Measurements from ENCODE around the gene SH3BGRL2. TPM values are rescaled to one million over a fixed set of nuclear protein-coding genes. Genes with fewer than 3 reads are reported as not detected.

Gene SH3BGRL2
- total and polyA plus RNA-seq, 2 donors (not counting 1 experiment from before 2014, with no cell fraction given): 0.01 TPM; not detected in 1

DNA sequence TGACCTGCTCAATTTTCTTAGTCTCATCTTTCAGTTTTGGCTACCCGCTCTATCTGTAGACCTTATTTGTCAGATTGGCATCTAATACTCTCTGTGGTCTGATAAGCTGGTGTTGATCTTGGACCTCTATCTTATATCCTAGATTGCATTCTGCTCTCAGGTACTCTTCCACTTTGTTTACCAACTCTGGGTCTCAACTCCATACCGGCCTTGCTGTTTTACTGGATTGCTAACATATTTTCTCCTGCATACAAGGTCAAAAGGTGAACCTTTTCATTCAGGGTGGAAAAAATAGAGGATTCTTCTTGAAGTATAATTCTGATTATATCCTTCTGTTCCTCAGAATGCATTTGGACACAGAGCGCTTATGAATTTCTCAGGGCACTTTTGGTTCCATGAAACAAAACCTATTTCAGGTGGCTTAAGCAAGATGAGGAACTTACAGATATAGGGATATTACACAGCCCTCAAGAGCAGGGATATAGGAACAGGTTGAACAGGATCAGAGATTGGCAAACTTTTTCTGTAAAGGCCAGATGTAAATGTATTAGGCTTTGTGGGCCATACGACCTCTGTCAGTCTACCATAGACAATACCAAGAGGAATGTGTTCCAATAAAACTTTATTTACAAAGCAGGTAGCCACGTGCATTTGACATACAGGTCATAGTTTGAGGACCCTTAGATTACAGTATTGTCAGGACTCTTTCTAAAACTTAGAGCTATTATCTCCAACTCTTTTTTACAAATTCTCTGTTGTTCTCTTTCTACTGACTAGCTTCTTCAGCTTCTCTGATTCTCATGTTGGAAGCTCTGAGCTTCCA is 2.5 kb upstream of the SH3BGRL2 start:
- Histone ChIP-seq H3K27me3 (replicated peaks in 1 of 4; ENCODE audit: control extremely low read depth in 1 of 4, control insufficient read depth in 3 of 4, insufficient read depth in 4 of 4, low read length in 3 of 4) (peaks cover 0 to 27% (median 18%) of the 10 kb centered on the region in 4 experiments), H3K27ac (ENCODE audit: low read length in 2 of 2) (no peak overlapping the region), H4K20me1 (ENCODE audit: control insufficient read depth, insufficient read depth, low read length, poor library complexity, severe bottlenecking) (no peaks in the 10 kb centered on the region), H3K36me3 (replicated peaks in 1 of 2; ENCODE audit: control extremely low read depth in 1 of 2, control insufficient read depth in 1 of 2, extremely low read depth in 1 of 2, insufficient read depth in 2 of 2, low read length in 1 of 2) (no peaks in the 10 kb centered on the region), H3K4me1 (ENCODE audit: control insufficient read depth in 2 of 2, insufficient read depth in 2 of 2, low read length in 2 of 2) (peaks cover 7 to 14% of the 10 kb centered on the region in 2 donors), H3K4me2 (replicated peaks; ENCODE audit: low read depth, low read length, poor library complexity, severe bottlenecking) (no peak overlapping the region), H3K4me3 (ENCODE audit: control extremely low read depth in 1 of 5, extremely low read depth in 1 of 5, insufficient read depth in 1 of 5, low read depth in 2 of 5, low read length in 4 of 5) (no peak overlapping the region), H2AFZ (ENCODE audit: insufficient read depth, low read depth, low read length, poor library complexity, severe bottlenecking) (no peak overlapping the region), H3K79me2 (ENCODE audit: control insufficient read depth, insufficient read depth, low read length) (no peaks in the 10 kb centered on the region), H3K9ac (ENCODE audit: low read length) (no peak overlapping the region), H3K9me3 (ENCODE audit: control extremely low read depth in 1 of 3, control insufficient read depth in 2 of 3, insufficient read depth in 1 of 3, low read length in 2 of 3) (no peaks in the 10 kb centered on the region)
- ATAC-seq (ENCODE audit: low read depth): no peak
- no peak for DNase-seq
- Mint-ChIP-seq H3K9me3 (ENCODE audit: insufficient read depth) (no peaks in the 10 kb centered on the region), H3K4me3 (no peak overlapping the region), H3K4me1 (peaks cover 10% of the 10 kb centered on the region), H3K27ac (no peak overlapping the region), H3K27me3 (peaks cover 37% of the 10 kb centered on the region)
- 80% methylated on average over 1 of the region's 5 CpGs for WGBS (ENCODE audit: insufficient coverage)
- TF ChIP-seq EZH2 (IDR thresholded peaks at IDR 0.05; ENCODE audit: borderline replicate concordance, insufficient read depth, low read depth, low read length, poor library complexity, severe bottlenecking): no peak
- TF ChIP-seq, protein P1, sequence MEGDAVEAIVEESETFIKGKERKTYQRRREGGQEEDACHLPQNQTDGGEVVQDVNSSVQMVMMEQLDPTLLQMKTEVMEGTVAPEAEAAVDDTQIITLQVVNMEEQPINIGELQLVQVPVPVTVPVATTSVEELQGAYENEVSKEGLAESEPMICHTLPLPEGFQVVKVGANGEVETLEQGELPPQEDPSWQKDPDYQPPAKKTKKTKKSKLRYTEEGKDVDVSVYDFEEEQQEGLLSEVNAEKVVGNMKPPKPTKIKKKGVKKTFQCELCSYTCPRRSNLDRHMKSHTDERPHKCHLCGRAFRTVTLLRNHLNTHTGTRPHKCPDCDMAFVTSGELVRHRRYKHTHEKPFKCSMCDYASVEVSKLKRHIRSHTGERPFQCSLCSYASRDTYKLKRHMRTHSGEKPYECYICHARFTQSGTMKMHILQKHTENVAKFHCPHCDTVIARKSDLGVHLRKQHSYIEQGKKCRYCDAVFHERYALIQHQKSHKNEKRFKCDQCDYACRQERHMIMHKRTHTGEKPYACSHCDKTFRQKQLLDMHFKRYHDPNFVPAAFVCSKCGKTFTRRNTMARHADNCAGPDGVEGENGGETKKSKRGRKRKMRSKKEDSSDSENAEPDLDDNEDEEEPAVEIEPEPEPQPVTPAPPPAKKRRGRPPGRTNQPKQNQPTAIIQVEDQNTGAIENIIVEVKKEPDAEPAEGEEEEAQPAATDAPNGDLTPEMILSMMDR (IDR thresholded peaks at IDR 0.05): no peak
- ChIA-PET POLR2A (no interaction called here), CTCF (no interaction called here)
- intact Hi-C loops (cut with micrococcal nuclease): no loop called here

DNA sequence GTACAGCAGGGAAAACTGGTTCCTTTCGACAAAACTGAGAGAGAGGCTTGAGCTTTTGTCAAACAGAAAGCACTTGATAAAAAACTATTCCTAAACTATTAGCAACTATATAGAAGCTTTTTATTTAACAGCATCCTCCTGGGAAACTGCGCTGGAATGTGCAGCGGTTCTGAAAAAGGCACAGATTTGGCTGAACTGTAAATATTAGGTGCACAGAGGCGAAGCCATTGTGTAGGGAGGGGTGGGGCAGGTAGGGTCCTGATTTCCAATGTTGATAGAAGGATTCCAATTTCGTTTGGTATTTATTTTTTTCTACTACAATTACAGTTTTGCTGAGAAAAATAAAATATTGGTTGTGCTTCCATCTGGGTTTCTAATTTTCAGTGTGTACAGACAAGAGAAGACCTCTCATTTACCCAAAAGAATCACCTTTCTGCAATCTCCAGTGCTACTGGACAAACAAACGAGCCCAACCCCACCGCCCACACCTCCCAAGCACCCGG is 698 bp upstream of the SH3BGRL2 start:
- Histone ChIP-seq H2AFZ (ENCODE audit: insufficient read depth, low read depth, low read length, poor library complexity, severe bottlenecking) (peak overlapping the region; percentile 64), H3K36me3 (replicated peaks in 1 of 2; ENCODE audit: control extremely low read depth in 1 of 2, control insufficient read depth in 1 of 2, extremely low read depth in 1 of 2, insufficient read depth in 2 of 2, low read length in 1 of 2) (no peaks in the 10 kb centered on the region), H3K4me2 (replicated peaks; ENCODE audit: low read depth, low read length, poor library complexity, severe bottlenecking) (peak overlapping the region; percentile 73), H3K4me3 (ENCODE audit: control extremely low read depth in 1 of 5, extremely low read depth in 1 of 5, insufficient read depth in 1 of 5, low read depth in 2 of 5, low read length in 4 of 5) (no peak overlapping the region), H3K27me3 (replicated peaks in 1 of 4; ENCODE audit: control extremely low read depth in 1 of 4, control insufficient read depth in 3 of 4, insufficient read depth in 4 of 4, low read length in 3 of 4) (peaks cover 0 to 36% (median 23%) of the 10 kb centered on the region in 4 experiments), H3K9ac (ENCODE audit: low read length) (peak overlapping the region; percentile 56), H4K20me1 (ENCODE audit: control insufficient read depth, insufficient read depth, low read length, poor library complexity, severe bottlenecking) (no peaks in the 10 kb centered on the region), H3K79me2 (ENCODE audit: control insufficient read depth, insufficient read depth, low read length) (no peaks in the 10 kb centered on the region), H3K27ac (ENCODE audit: low read length in 2 of 2) (no peak overlapping the region), H3K9me3 (ENCODE audit: control extremely low read depth in 1 of 3, control insufficient read depth in 2 of 3, insufficient read depth in 1 of 3, low read length in 2 of 3) (no peaks in the 10 kb centered on the region), H3K4me1 (ENCODE audit: control insufficient read depth in 2 of 2, insufficient read depth in 2 of 2, low read length in 2 of 2) (peaks cover 7 to 14% of the 10 kb centered on the region in 2 donors)
- peak overlapping the region; percentile 71 for H3K4me3 Mint-ChIP-seq
- no peak for TF ChIP-seq EZH2 (IDR thresholded peaks at IDR 0.05; ENCODE audit: borderline replicate concordance, insufficient read depth, low read depth, low read length, poor library complexity, severe bottlenecking)
- TF ChIP-seq, protein P1 (IDR thresholded peaks at IDR 0.05): no peak
- POLR2A ChIA-PET: no interaction called here
- H3K9me3 Mint-ChIP-seq (ENCODE audit: insufficient read depth): no peaks in the 10 kb centered on the region
- no peak overlapping the region for H3K27ac Mint-ChIP-seq
- CTCF ChIA-PET: no interaction called here
- H3K4me1 Mint-ChIP-seq: peaks cover 10% of the 10 kb centered on the region
- WGBS (ENCODE audit: insufficient coverage): 18% methylated on average over 2 of the region's 8 CpGs
- intact Hi-C loops (cut with micrococcal nuclease): no loop called here
- no peak for DNase-seq
- H3K27me3 Mint-ChIP-seq: peaks cover 48% of the 10 kb centered on the region
- ATAC-seq (ENCODE audit: low read depth): no peak

Data from B cell (primary cell).